ENCODE results near the gene OR6B1.
"Not testable (repeated sequence)": the region's sequence is repeated elsewhere in the genome, so short reads cannot be mapped to it uniquely, and the experiment has no call there.

Gene OR6B1

GRCh38 chr7:144038887-144039286 lies 38.8 kb downstream of the OR6B1 start:
- no peak for DNase-seq (ENCODE audit: insufficient read length, low spot score)
- TF ChIP-seq CTCF (IDR thresholded peaks at IDR 0.05; ENCODE audit: insufficient read depth, missing control alignments) = no peak
- no peak for FAIRE-seq

GRCh38 chr7:144048648-144049047 lies 48.5 kb downstream of the OR6B1 start, which contains the start of gene OR2A5:
OR2A5 (plus strand) TSS chr7:144048948; CDS start chr7:144050402, 1,454 bp downstream.
- TF ChIP-seq CTCF (IDR thresholded peaks at IDR 0.05; ENCODE audit: insufficient read depth, missing control alignments) = no peak
- FAIRE-seq (no peak), DNase-seq (ENCODE audit: insufficient read length, low spot score) (no peak)

DNA sequence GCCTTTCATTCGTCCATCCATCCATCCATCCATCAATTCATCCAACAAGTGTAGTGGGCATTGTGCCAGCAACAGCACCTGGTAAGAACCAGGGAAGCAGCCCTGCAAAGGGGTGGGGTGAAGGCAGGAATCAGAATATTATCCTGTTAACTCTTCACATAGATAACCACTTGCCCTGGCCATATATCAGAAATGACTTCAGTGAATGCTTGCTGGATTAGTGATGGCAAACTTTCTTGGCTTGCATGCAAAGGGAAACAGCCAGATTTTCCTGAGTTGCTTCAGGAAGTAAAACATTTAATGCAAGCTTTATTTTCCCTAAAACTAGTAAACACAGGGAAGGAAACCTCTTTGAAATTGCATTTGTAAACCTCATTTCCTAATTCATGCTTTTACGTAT lies 49.4 kb downstream of the OR6B1 start:
- FAIRE-seq (peak; percentile 56), DNase-seq (ENCODE audit: insufficient read length, low spot score) (no peak)
- TF ChIP-seq CTCF (IDR thresholded peaks at IDR 0.05; ENCODE audit: insufficient read depth, missing control alignments) = no peak

DNA sequence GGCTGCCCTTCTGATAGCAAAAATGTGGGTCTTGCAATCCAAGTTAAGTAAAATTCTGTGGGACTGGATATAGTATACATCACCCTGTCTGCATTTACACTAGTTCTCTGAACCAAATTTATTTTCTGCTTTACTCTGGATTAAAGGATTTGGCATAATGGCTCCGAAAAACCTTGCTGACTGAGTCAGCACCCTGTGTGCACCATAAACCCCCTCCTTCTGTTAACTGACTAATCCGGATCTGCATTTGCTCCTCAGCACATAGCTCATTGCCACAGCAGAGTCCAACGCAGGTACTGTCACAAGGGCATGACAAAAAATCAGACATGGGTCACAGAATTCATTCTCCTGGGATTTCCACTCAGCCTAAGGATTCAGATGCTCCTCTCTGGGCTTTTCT lies 50.0 kb downstream of the OR6B1 start:
- TF ChIP-seq CTCF (IDR thresholded peaks at IDR 0.05; ENCODE audit: insufficient read depth, missing control alignments) = no peak
- peak; percentile 19 for DNase-seq (ENCODE audit: insufficient read length, low spot score)
- peak; percentile 91 for FAIRE-seq

DNA sequence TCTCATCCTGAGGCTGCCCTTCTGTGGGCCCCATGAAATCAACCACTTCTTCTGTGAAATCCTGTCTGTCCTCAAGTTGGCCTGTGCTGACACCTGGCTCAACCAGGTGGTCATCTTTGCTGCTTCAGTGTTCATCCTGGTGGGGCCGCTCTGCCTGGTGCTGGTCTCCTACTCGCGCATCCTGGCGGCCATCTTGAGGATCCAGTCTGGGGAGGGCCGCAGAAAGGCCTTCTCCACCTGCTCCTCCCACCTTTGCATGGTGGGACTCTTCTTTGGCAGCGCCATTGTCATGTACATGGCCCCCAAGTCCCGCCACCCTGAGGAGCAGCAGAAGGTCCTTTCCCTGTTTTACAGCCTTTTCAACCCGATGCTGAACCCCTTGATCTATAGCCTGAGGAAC lies 50.8 kb downstream of the OR6B1 start:
- FAIRE-seq; DNase-seq (ENCODE audit: insufficient read length, low spot score): not testable (repeated sequence)

DNA sequence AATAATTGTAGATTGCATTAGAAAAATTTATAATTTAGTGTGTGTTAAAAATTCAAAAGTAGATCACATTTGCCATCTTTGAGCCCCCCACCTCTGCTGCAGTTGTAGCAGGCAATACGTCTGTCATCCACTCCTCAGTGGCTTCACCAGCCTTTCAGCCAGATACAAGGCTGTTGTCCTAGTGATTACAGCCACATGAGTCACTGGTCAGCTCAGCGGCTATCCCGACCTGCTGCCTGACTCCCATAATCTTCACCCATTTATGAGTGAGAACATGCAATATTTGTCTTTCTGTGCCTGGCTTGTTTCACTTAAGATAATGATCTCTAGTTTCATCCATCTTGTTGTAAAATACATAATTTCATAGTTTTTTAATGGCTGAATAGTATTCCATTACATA lies 57.8 kb downstream of the OR6B1 start:
- FAIRE-seq (no peak), DNase-seq (ENCODE audit: insufficient read length, low spot score) (no peak)
- no peak for TF ChIP-seq CTCF (IDR thresholded peaks at IDR 0.05; ENCODE audit: insufficient read depth, missing control alignments)
